Measurements from ENCODE around the gene VPS9D1.
A peak's percentile ranks its signal among the peaks of the same experiment; 100 is the strongest.

VPS9D1 gene

DNA sequence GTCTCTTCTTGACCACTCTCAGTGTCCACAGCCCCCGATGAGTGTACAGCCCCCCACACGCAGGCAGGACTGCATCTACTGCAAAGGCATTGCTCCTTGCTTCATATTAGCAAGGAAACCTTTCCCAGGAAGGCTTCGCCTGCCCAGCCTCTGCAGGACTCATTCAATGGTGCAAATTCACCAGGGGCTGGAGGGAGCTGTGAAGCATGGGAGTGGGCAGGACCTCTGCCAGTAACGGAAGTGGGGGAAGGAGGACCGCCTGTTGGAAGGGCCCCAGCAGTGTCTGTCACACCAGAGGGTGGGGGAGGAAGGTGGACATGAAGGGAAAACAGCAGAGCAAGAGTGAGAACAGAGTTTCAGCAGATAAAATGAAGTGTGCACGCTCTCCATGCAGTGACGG is 60.6 kb downstream of the VPS9D1 start:
- no peak for DNase-seq (ENCODE audit: low read depth)

DNA sequence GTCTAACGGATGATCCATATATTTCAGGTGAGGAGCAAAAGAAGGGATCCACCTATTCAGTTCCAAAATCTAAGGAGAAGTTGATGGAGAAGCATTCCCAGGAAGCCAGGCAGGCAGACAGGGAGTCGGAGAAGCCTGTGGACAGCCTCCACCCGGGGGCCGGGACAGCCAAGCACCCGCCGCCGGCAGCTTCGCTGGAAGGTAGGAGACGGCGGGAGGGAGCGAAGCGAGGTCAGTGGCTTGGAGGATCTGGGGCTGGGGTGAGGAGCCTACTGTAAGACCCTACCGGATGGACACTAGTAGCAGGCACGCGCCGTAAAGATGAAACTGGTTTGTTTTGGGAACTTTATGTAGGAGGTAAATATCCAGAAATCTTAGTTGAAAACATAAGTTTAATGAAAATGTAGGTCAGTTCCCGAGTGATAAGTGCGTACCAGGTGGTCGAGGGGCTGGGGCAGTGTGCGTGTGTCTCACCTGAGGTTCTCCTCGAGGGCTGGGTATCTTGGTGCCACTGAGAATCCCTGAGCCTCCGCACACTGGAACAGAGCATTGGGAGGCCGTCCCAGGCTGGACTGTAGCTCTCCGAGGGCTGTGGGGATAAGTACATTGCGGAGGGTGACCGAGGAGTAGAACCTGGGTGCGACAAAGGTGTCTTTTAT is 62.3 kb downstream of the VPS9D1 start:
- DNase-seq (ENCODE audit: low read depth), result no peak

DNA sequence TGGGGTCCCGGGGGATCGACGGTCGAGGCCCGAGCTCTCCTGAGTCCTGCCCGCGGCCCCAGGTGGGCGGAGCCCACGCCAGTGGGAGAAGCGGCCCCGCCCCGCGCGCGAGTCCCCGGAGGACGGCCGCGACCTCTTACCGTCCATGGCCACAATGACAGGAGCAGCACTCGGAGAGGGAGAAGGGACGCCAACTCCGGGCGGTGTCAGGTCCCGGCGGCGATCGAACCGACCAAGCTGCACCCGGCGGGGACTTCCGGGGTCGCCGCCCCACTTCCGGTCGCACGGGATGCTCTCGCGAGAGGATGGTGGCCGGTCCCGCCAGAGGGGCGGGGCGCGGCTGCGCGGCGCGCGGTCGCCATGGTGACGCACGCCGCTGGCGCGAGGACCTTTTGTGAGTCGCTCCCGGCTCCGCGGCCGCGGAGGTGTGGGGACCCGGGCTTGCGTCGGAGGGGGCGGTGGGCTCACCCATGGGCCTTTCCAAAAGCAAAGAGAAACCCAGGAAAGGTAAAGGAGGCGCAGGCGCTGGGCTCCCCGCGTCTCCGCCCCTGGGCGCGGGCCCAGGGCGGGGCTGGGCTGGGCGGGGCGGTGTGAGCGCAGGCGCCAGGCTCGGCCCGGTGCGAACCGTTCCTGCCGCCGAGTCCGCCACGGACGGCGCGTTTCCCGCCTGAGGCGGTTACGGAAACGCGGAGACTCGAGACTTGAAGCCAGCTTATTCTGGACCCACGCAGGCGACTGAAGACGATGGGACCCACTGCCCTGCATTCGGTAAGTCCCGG is 63.1 kb downstream of the VPS9D1 start, which contains the start of the genes CHMP1A and SPATA33:
Gene CHMP1A, minus strand, starts transcription at position 267 of the 779 bp plus-strand sequence. Its CDS starts 120 bp downstream, at position 147.
Gene SPATA33, plus strand, starts transcription at position 395 of the 779 bp plus-strand sequence. Its CDS starts 76 bp downstream, at position 471.
- peak; percentile 90 for DNase-seq (ENCODE audit: low read depth)
